Neural progenitor cell (in vitro differentiated cells): Measurements from ENCODE around the gene RNF183. TPM values are rescaled to one million over a fixed set of nuclear protein-coding genes. Genes with fewer than 3 reads are reported as not detected.

ENCODE experiments used
- DNase-seq: peaks from one replicate; pipeline ENCODE4 v3.0.0-alpha.2; 2016; ENCODE audit warnings: low spot score
- H2AFZ ChIP-seq: fragments of 200-600 bp; sonication (generic); replicated peaks from 2 replicates; pipeline ENCODE4 v1.6.1; 2016; ENCODE audit warnings: antibody characterized with exemption
- H3F3A ChIP-seq: fragments of 200-600 bp; sonication (generic); 2 replicates; pipeline ENCODE4 v1.6.1; 2016; ENCODE audit warnings: antibody characterized with exemption, low read depth
- H3K27ac ChIP-seq: fragments of 200-600 bp; sonication (generic); 2 replicates; pipeline ENCODE4 v1.5.1; 2016; ENCODE audit warnings: mild to moderate bottlenecking
- H3K27me3 ChIP-seq: fragments of 200-600 bp; sonication (generic); 2 replicates; pipeline ENCODE4 v1.6.1; 2016; ENCODE audit warnings: mild to moderate bottlenecking, moderate library complexity
- H3K36me3 ChIP-seq: fragments of 200-600 bp; sonication (generic); 2 replicates; pipeline ENCODE4 v1.5.1; 2016
- H3K4me1 ChIP-seq: fragments of 200-600 bp; sonication (generic); 2 replicates; pipeline ENCODE4 v1.6.1; 2016; ENCODE audit warnings: mixed run types
- H3K4me2 ChIP-seq: fragments of 200-600 bp; sonication (generic); 2 replicates; pipeline ENCODE4 v1.6.1; 2016
- H3K4me3 ChIP-seq: fragments of 200-600 bp; sonication (generic); 2 replicates; pipeline ENCODE4 v1.5.1; 2016
- H3K79me2 ChIP-seq: fragments of 200-600 bp; sonication (generic); 2 replicates; pipeline ENCODE4 v1.6.1; 2016; ENCODE audit warnings: low read depth
- H3K9ac ChIP-seq: fragments of 200-600 bp; sonication (generic); 2 replicates; pipeline ENCODE4 v1.6.1; 2016
- H3K9me3 ChIP-seq: fragments of 200-600 bp; sonication (generic); 2 replicates; pipeline ENCODE4 v1.5.1; 2016; ENCODE audit warnings: low read depth
- H4K20me1 ChIP-seq: fragments of 200-600 bp; sonication (generic); 2 replicates; pipeline ENCODE4 v1.6.1; 2016; ENCODE audit warnings: low read depth
- H3K27ac Mint-ChIP-seq: 3 replicates; pipeline ENCODE4 v1.8.0; 2021; ENCODE audit warnings: mixed read lengths
- H3K27me3 Mint-ChIP-seq: 2 replicates; pipeline ENCODE4 v1.8.0; 2022; ENCODE audit warnings: low read depth, mild to moderate bottlenecking, inconsistent platforms, moderate library complexity, mixed read lengths; ENCODE audit not compliant: insufficient read depth
- H3K36me3 Mint-ChIP-seq: 3 replicates; pipeline ENCODE4 v1.8.0; 2021; ENCODE audit warnings: mixed read lengths
- H3K4me1 Mint-ChIP-seq: 3 replicates; pipeline ENCODE4 v1.8.0; 2021; ENCODE audit warnings: mixed read lengths
- H3K4me3 Mint-ChIP-seq: 3 replicates; pipeline ENCODE4 v1.8.0; 2021; ENCODE audit warnings: mild to moderate bottlenecking, moderate library complexity, mixed read lengths
- H3K9me3 Mint-ChIP-seq: 3 replicates; pipeline ENCODE4 v1.8.0; 2020; ENCODE audit warnings: mixed read lengths
- EZH2 ChIP-seq: fragments of 200-600 bp; sonication (generic); IDR thresholded peaks from 2 replicates; pipeline ENCODE4 v1.6.1; 2017; ENCODE audit warnings: antibody characterized with exemption, mild to moderate bottlenecking, moderate library complexity
- EZH2phosphoT487 ChIP-seq: fragments of 200-600 bp; sonication (generic); IDR thresholded peaks from 2 replicates; pipeline ENCODE4 v1.6.1; 2017; ENCODE audit warnings: antibody characterized with exemption
- total RNA-seq: library from RNA; depleted of rRNA; stranded (reverse); fragments of >200 nt; gene quantifications from 2 replicates; pipeline ENCODE4 v1.2.3, GENCODE V29; 2015; ENCODE audit warnings: low replicate concordance
- TF ChIP-seq, protein P1 (sequence below): fragments of 200-600 bp; sonication (generic); IDR thresholded peaks from 2 replicates; pipeline ENCODE4 v1.5.1; 2017; ENCODE audit warnings: antibody characterized with exemption, mild to moderate bottlenecking

Gene RNF183
- total RNA-seq, 1 donor from 2014 or later, result 0.09 TPM

DNA sequence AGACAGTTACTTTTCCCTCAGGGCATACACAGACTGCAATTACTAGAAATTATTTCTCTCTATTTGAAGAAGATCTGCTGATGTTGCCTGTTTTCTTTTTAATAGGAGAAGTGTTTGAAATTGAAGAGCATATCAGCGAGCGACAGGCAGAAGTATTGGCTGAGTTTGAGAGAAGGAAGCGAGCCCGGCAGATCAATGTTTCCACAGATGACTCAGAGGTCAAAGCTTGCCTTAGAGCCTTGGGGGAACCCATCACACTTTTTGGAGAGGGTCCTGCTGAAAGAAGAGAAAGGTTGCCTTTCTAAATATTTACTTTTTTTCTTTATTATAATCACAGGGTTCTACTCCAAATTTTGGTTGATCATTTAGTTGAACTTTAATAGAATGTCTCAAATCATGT, 24.3 kb downstream of the RNF183 start:
- no peaks in the 10 kb centered on the region for H3K9me3 ChIP-seq
- peaks cover 43% of the 10 kb centered on the region for H3K79me2 ChIP-seq
- Mint-ChIP-seq H3K27me3 (no peaks in the 10 kb centered on the region), H3K27ac (no peak overlapping the region), H3K4me1 (peaks cover 9% of the 10 kb centered on the region), H3K36me3 (peaks cover 28% of the 10 kb centered on the region), H3K9me3 (no peaks in the 10 kb centered on the region), H3K4me3 (no peak overlapping the region)
- no peak overlapping the region for H3K27ac ChIP-seq
- H3F3A ChIP-seq, result peaks cover 16% of the 10 kb centered on the region
- H3K4me3 ChIP-seq, result no peak overlapping the region
- no peak overlapping the region for H3K4me2 ChIP-seq
- H3K27me3 ChIP-seq, result no peaks in the 10 kb centered on the region
- peaks cover 16% of the 10 kb centered on the region for H3K4me1 ChIP-seq
- H4K20me1 ChIP-seq, result peaks cover 25% of the 10 kb centered on the region
- no peak overlapping the region for H3K9ac ChIP-seq
- TF ChIP-seq, protein P1, sequence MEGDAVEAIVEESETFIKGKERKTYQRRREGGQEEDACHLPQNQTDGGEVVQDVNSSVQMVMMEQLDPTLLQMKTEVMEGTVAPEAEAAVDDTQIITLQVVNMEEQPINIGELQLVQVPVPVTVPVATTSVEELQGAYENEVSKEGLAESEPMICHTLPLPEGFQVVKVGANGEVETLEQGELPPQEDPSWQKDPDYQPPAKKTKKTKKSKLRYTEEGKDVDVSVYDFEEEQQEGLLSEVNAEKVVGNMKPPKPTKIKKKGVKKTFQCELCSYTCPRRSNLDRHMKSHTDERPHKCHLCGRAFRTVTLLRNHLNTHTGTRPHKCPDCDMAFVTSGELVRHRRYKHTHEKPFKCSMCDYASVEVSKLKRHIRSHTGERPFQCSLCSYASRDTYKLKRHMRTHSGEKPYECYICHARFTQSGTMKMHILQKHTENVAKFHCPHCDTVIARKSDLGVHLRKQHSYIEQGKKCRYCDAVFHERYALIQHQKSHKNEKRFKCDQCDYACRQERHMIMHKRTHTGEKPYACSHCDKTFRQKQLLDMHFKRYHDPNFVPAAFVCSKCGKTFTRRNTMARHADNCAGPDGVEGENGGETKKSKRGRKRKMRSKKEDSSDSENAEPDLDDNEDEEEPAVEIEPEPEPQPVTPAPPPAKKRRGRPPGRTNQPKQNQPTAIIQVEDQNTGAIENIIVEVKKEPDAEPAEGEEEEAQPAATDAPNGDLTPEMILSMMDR, result no peak
- TF ChIP-seq EZH2, result no peak
- no peak for DNase-seq
- H3K36me3 ChIP-seq, result peaks cover 19% of the 10 kb centered on the region
- H2AFZ ChIP-seq, result no peak overlapping the region

DNA sequence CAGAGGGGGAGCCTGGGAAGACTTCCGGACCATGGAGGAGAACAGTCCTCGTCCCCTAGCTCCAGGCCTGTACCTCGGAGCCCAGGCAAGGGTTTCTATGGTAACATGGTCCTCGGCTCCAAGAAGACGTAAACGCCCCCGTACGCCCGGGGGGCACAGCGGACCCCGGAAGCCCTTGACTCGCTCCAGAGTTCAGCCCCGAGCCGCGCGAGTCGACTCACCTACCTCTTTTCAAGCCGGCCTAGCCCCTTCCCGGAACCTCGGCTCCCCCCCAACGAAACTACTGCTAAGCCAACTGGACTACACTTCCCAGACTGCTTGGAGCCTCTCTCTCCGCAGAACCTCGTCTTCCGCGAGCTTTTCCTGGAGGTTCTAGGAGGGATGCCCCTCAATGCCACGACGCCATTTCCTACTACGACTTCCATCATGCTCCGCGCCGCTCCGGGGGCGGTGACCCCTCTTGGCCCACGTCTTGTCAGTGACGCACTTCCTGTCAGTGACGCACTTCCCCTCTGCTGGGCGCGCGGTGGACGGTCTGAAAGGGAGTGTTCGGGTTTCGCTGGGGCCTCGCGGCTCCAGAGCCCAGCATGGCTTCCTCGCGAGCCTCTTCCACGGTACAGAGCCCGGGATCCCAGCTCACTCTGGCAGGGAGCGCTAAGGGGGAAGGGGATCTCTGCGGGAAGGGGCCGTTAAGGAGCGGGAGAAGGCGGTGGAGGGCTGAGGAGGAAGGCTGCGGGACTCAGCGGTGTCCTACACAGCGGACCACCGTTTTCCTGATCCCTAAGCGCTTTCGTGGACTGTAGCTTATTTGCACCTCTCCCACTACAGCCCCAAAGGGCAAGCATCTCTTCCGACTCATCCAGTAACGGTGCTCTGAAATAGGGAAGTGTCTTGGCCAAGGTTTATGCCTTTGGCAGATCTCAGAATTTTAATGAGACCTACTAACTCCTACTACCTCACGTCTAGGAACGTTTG, 27.7 kb downstream of the RNF183 start, which contains the start of the genes CDC26 and PRPF4:
Gene CDC26 (minus strand): TSS at position 416 of the 975 bp plus-strand sequence. CDS start 3,065 bp downstream, outside the sequence.
Gene PRPF4 (plus strand): TSS at position 502 of the 975 bp plus-strand sequence. CDS start 86 bp downstream, at position 588.
- Histone ChIP-seq H3K79me2 (peaks cover 45% of the 10 kb centered on the region), H3K27ac (peak within 1 kb of the TSS; percentile 50), H4K20me1 (peaks cover 13% of the 10 kb centered on the region), H3F3A (peaks cover 7% of the 10 kb centered on the region), H3K4me3 (peak within 1 kb of the TSS; percentile 86), H3K36me3 (peaks cover 16% of the 10 kb centered on the region), H3K9me3 (no peaks in the 10 kb centered on the region), H3K4me1 (peaks cover 16% of the 10 kb centered on the region), H3K4me2 (peak within 1 kb of the TSS; percentile 88), H2AFZ (peak within 1 kb of the TSS; percentile 78), H3K9ac (peak within 1 kb of the TSS; percentile 90), H3K27me3 (no peaks in the 10 kb centered on the region)
- H3K4me3 Mint-ChIP-seq, result no peak within 1 kb of the TSS
- no peak for TF ChIP-seq EZH2phosphoT487
- TF ChIP-seq EZH2, result no peak
- TF ChIP-seq, protein P1, result no peak
- H3K27me3 Mint-ChIP-seq, result no peaks in the 10 kb centered on the region
- H3K9me3 Mint-ChIP-seq, result no peaks in the 10 kb centered on the region
- peaks cover 9% of the 10 kb centered on the region for H3K4me1 Mint-ChIP-seq
- no peak within 1 kb of the TSS for H3K27ac Mint-ChIP-seq
- peaks cover 27% of the 10 kb centered on the region for H3K36me3 Mint-ChIP-seq
- DNase-seq, result peak; percentile 99

DNA sequence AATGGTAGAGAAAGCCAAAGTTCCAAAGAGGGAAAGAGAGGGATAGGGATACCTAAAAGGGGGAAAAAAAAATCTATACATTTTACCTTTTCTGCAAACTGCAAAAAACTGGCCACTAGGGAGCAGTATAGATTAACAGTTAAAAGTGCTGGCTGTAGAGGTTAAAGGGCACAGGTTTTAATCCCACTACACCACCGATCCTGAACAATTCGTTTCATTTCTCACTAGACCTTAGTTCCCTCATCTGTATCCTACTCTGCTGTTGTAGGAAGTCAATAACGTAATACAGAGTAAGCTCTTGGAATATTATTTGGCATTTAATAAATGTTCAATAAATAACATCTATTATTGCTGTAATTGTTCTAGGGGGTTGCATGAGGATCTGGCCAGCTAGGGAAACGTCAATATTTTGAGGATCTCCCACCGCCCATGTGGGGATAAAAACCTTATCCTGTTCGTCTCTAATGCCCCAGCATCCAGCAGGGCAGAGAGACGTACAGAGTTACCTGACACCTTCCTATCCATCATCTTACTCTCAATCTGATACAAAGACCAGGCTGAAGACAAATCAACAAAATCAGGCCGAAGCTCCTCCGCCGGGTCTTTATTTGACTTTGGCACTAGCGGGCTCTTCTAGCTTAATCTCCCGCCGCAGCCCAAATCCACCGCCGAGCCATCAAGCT, 28.6 kb downstream of the RNF183 start:
- peaks cover 16% of the 10 kb centered on the region for H3K4me1 ChIP-seq
- peaks cover 40% of the 10 kb centered on the region for H3K79me2 ChIP-seq
- H2AFZ ChIP-seq, result peak overlapping the region; percentile 51
- no peaks in the 10 kb centered on the region for H3K9me3 ChIP-seq
- peaks cover 9% of the 10 kb centered on the region for H3K4me1 Mint-ChIP-seq
- peak overlapping the region; percentile 79 for H3K4me2 ChIP-seq
- H4K20me1 ChIP-seq, result peaks cover 9% of the 10 kb centered on the region
- H3K27me3 Mint-ChIP-seq, result no peaks in the 10 kb centered on the region
- H3K4me3 Mint-ChIP-seq, result no peak overlapping the region
- peaks cover 21% of the 10 kb centered on the region for H3K36me3 Mint-ChIP-seq
- no peaks in the 10 kb centered on the region for H3K27me3 ChIP-seq
- peaks cover 16% of the 10 kb centered on the region for H3K36me3 ChIP-seq
- peaks cover 7% of the 10 kb centered on the region for H3F3A ChIP-seq
- DNase-seq, result peak; percentile 87
- TF ChIP-seq, protein P1, result peak; percentile 84
- TF ChIP-seq EZH2, result no peak
- H3K27ac ChIP-seq, result peak overlapping the region; percentile 2
- H3K27ac Mint-ChIP-seq, result no peak overlapping the region
- H3K4me3 ChIP-seq, result peak overlapping the region; percentile 86
- H3K9ac ChIP-seq, result no peak overlapping the region
- H3K9me3 Mint-ChIP-seq, result no peaks in the 10 kb centered on the region
